HEK293T (cell line): ENCODE data around the gene SMOC2.

ENCODE experiments used
- CTCF ChIA-PET: fragments of 350-600 bp; formaldehyde crosslinking; extraction: SDS; loops from one replicate; lab custom pipeline; 2021; ENCODE audit warnings: antibody characterized with exemption, inconsistent platforms; lab: Yijun Ruan, JAX
- POLR2A ChIA-PET: fragments of 350-600 bp; formaldehyde crosslinking; extraction: SDS; loops from one replicate; lab custom pipeline; 2020; ENCODE audit warnings: antibody characterized with exemption, inconsistent platforms; lab: Yijun Ruan, JAX
- DNase-seq: peaks from one replicate; pipeline ENCODE4 v3.0.0; 2012; ENCODE audit warnings: mixed read lengths; ENCODE audit errors: extremely low spot score
- ARNT ChIP-seq: fragments of 450-650 bp; IDR thresholded peaks from 2 replicates; pipeline ENCODE4 v1.6.1; 2017; ENCODE audit warnings: mild to moderate bottlenecking
- BHLHE40 ChIP-seq: fragments of 450-650 bp; IDR thresholded peaks from 2 replicates; pipeline ENCODE4 v1.6.1; 2016; ENCODE audit warnings: mild to moderate bottlenecking, moderate library complexity, borderline replicate concordance
- CTBP1 ChIP-seq: fragments of 450-650 bp; IDR thresholded peaks from 2 replicates; pipeline ENCODE4 v1.6.1; 2016; ENCODE audit warnings: borderline replicate concordance
- ELF4 ChIP-seq: fragments of 450-650 bp; IDR thresholded peaks from 2 replicates; pipeline ENCODE4 v1.6.1; 2017; ENCODE audit warnings: antibody characterized with exemption
- FOXA1 ChIP-seq: fragments of 450-650 bp; IDR thresholded peaks from 2 replicates; pipeline ENCODE4 v1.6.1; 2016; ENCODE audit warnings: mild to moderate bottlenecking
- FOXK2 ChIP-seq: fragments of 450-650 bp; IDR thresholded peaks from 2 replicates; pipeline ENCODE4 v1.6.1; 2016; ENCODE audit warnings: mild to moderate bottlenecking
- FOXM1 ChIP-seq: fragments of 450-650 bp; IDR thresholded peaks from 2 replicates; pipeline ENCODE4 v1.6.1; 2017; ENCODE audit warnings: mild to moderate bottlenecking, borderline replicate concordance
- HDGF ChIP-seq: fragments of 450-650 bp; IDR thresholded peaks from 2 replicates; pipeline ENCODE4 v1.6.1; 2017; ENCODE audit warnings: antibody characterized with exemption, borderline replicate concordance
- L3MBTL2 ChIP-seq: fragments of 450-650 bp; conservative IDR thresholded peaks from 2 replicates; pipeline ENCODE4 v1.6.1; 2016; ENCODE audit warnings: mild to moderate bottlenecking
- LEF1 ChIP-seq: fragments of 450-650 bp; IDR thresholded peaks from 2 replicates; pipeline ENCODE4 v1.6.1; 2017; ENCODE audit warnings: mild to moderate bottlenecking, borderline replicate concordance
- NFRKB ChIP-seq: fragments of 450-650 bp; IDR thresholded peaks from 2 replicates; pipeline ENCODE4 v1.6.1; 2016; ENCODE audit warnings: mild to moderate bottlenecking, moderate library complexity
- SP1 ChIP-seq: fragments of 450-650 bp; IDR thresholded peaks from 2 replicates; pipeline ENCODE4 v1.6.1; 2017
- SUZ12 ChIP-seq: fragments of 450-650 bp; IDR thresholded peaks from 2 replicates; pipeline ENCODE4 v1.6.1; 2016; ENCODE audit warnings: mild to moderate bottlenecking
- TARDBP ChIP-seq: fragments of 450-650 bp; IDR thresholded peaks from 2 replicates; pipeline ENCODE4 v1.6.1; 2016
- ZNF384 ChIP-seq: fragments of 450-650 bp; IDR thresholded peaks from 2 replicates; pipeline ENCODE4 v1.6.1; 2016
- TF ChIP-seq, protein P1 (sequence below): fragments of 450-650 bp; IDR thresholded peaks from 2 replicates; pipeline ENCODE4 v1.6.1; 2016

SMOC2 gene

DNA sequence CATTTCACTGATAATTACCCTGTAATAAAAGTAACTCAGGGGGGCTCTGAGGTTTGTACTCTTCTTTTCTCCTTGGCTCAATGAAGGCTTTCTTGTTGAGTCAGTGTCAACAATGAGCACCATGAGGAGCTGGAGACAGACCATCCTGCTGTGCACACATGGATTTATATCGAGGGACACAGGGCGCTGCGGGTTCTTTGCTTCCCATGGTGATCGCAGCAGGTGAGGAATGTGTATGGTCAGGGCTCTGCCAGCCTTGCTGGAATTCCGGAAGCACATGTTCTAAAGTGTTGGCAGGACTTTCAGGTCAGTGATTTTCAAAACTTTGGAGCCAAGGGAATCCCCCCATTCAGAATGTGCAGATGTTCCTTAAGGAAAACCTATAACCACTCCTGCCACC, 27.1 kb downstream of the SMOC2 start:
- CTCF ChIA-PET = no interaction called here
- DNase-seq = no peak
- POLR2A ChIA-PET = no interaction called here
- no peak for TF ChIP-seq LEF1
- no peak for TF ChIP-seq FOXK2
- TF ChIP-seq SP1 = no peak

DNA sequence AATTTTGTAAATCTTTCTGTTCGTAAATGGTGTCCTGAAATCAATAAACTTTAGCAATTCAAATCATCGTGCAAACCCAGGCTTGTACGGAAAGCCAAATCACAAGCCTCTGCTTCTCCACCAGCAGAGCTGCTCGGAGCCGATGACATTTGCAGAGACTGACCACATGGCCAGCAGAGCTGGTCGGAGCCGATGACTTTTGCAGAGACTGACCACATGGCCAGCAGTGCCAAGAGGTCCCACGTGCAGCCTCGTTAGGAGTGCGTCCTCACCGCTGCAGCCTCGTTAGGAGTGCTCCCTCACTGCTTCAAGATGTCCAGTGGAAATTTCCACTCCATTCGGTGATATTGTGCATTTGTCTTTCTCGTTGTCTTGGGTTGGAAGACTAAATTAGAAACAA, 28.5 kb downstream of the SMOC2 start:
- POLR2A ChIA-PET = no interaction called here
- TF ChIP-seq CTBP1 = no peak
- no peak for TF ChIP-seq L3MBTL2
- TF ChIP-seq ARNT = no peak
- no peak for TF ChIP-seq HDGF
- TF ChIP-seq FOXK2 = no peak
- TF ChIP-seq, protein P1, sequence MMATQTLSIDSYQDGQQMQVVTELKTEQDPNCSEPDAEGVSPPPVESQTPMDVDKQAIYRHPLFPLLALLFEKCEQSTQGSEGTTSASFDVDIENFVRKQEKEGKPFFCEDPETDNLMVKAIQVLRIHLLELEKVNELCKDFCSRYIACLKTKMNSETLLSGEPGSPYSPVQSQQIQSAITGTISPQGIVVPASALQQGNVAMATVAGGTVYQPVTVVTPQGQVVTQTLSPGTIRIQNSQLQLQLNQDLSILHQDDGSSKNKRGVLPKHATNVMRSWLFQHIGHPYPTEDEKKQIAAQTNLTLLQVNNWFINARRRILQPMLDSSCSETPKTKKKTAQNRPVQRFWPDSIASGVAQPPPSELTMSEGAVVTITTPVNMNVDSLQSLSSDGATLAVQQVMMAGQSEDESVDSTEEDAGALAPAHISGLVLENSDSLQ = no peak
- no peak for TF ChIP-seq ZNF384
- no peak for TF ChIP-seq SP1
- no peak for TF ChIP-seq BHLHE40
- no peak for TF ChIP-seq LEF1
- TF ChIP-seq ELF4 = no peak
- TF ChIP-seq NFRKB = no peak
- no peak for TF ChIP-seq SUZ12
- TF ChIP-seq TARDBP = no peak
- TF ChIP-seq FOXM1 = no peak
- TF ChIP-seq FOXA1 = no peak
- CTCF ChIA-PET = no interaction called here
- DNase-seq = no peak

DNA sequence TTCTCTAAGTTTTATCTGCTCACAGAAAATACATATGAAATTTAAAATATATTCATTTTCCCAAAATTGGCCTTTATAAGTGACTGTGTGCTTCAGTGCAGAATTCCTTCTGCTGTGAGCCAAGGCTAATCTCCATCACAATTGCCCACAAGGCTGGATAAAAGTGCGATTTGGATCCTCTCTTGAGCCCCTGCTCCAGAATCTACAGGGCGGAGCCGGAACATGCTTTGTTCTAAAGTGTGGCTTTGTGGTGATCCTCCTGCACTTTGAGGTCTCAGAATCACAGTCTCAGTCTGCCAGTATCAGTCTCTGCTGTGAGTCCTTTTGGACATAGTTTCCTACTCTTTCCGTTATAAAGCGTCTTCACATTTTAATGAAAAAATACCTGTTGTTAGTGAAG, 28.9 kb downstream of the SMOC2 start:
- CTCF ChIA-PET = interaction anchor here (0.6 kb wide), 1 partner anchor 29 kb away, joined by 3 read pairs; no protein-coding TSS in a partner anchor
- no peak for DNase-seq
- POLR2A ChIA-PET = no interaction called here
- TF ChIP-seq BHLHE40 (no peak), NFRKB (no peak), SUZ12 (no peak), ELF4 (no peak), CTBP1 (no peak), TARDBP (no peak), FOXK2 (no peak), FOXA1 (no peak), HDGF (no peak), SP1 (no peak)

DNA sequence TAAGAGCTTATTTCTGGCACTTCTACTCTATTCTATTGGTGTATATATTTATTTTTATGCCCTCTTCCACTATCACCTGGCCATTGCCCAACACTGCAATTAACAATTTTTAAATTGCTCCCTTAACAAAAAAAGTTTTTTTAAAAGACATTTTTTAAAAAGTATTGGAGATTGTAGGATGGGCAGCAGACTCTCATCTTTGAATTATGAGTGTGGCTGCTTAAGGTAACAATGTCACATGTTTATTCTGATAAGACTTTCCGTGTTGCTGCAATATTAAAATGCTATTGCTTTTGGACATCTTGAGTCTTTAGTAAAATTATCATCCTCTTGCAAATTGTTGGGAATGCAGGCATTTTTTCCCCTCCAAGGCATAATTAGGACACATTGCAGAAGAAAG, 31.4 kb downstream of the SMOC2 start:
- ChIA-PET POLR2A (no interaction called here), CTCF (no interaction called here)
- DNase-seq = no peak
- no peak for TF ChIP-seq L3MBTL2
- TF ChIP-seq FOXA1 = no peak
- no peak for TF ChIP-seq LEF1
- TF ChIP-seq SUZ12 = no peak
- no peak for TF ChIP-seq TARDBP
- no peak for TF ChIP-seq ARNT
- TF ChIP-seq ZNF384 = no peak
- no peak for TF ChIP-seq HDGF
- no peak for TF ChIP-seq FOXK2
- TF ChIP-seq SP1 = no peak
- TF ChIP-seq ELF4 = no peak
- no peak for TF ChIP-seq NFRKB

DNA sequence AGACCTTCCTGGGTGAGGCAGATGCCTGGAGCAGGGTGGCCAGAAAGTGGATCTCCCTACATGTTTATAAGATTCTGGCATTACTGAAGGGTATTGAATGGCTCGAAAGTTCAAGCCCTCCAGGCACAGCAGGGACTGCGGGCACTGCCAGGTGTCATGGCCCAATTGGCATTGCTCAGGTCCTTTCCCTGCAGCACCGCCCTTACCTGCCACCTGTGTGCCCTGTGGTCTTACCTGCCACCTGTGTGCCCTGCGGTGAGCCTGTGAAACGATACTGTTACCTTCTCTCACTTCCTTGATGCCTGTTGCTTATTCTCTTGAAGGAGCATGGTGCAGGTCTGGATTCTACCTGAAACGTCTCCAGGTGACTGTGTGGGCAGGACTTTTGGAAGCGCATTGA, 32.2 kb downstream of the SMOC2 start:
- ChIA-PET CTCF (no interaction called here), POLR2A (no interaction called here)
- no peak for DNase-seq
- TF ChIP-seq NFRKB = no peak
- TF ChIP-seq, protein P1 = no peak
- TF ChIP-seq ELF4 = no peak
- TF ChIP-seq SUZ12 = no peak
- TF ChIP-seq SP1 = no peak
- TF ChIP-seq HDGF = no peak
- TF ChIP-seq CTBP1 = no peak
- TF ChIP-seq TARDBP = no peak
- TF ChIP-seq FOXA1 = no peak
- no peak for TF ChIP-seq BHLHE40

DNA sequence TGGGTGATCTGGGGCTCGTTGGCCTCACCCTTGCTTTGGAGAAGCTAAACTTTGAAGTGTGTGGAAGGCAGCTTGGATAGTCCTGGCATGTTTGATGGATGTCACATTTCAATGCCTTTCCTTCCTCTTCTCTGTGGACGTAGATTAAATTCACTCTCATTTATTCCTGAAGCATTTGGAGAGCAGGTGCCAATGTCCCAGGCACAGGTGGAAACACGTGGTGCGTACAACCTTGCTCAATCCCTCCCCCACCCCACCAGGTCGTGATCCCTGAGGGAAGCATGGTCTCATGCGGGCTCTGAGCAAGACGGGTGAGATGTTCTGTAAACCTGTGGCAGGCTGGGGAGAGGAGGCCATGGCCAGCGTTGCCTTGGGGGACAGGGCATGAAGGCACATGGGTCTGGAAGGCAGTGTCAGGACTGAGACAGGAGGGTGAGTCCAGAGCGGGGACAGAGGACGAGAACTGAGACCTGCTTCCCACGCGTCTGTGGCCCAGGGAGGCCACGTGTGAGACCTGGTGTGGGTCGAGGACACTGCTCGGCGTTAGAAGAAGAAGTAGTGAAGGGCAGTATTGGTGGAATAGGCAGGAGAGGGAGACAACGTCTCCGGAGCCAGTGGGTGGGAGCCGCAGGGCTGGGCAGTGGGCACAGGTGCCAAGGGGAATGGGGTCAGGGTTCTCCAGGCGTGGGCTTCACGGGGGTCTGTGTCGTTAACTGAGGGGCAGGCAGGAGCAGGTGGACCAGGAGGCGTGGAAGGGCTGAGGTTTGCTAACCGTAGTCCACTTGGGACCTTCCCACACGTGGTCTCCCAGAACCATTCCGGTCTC, 34.4 kb downstream of the SMOC2 start:
- ChIA-PET POLR2A (no interaction called here), CTCF (no interaction called here)
- TF ChIP-seq BHLHE40 = no peak
- no peak for TF ChIP-seq HDGF
- TF ChIP-seq NFRKB = no peak
- no peak for TF ChIP-seq FOXK2
- TF ChIP-seq ZNF384 = no peak
- TF ChIP-seq FOXA1 = no peak
- no peak for TF ChIP-seq L3MBTL2
- TF ChIP-seq FOXM1 = no peak
- TF ChIP-seq ELF4 = no peak
- no peak for TF ChIP-seq LEF1
- no peak for TF ChIP-seq TARDBP
- no peak for TF ChIP-seq SP1
- no peak for TF ChIP-seq CTBP1
- TF ChIP-seq, protein P1 = no peak
- TF ChIP-seq ARNT = no peak
- no peak for TF ChIP-seq SUZ12
- no peak for DNase-seq
